H1 (cell line): Measurements from ENCODE around the gene RPUSD2. TPM values are rescaled to one million over a fixed set of nuclear protein-coding genes. Genes with fewer than 3 reads are reported as not detected.

ENCODE experiments used
- CTCF ChIA-PET: fragments of 300-600 bp; sonication (Branson Sonifier 250); formaldehyde crosslinking; loops from one replicate; lab custom pipeline; 2021; ENCODE audit not compliant: partially characterized antibody; lab: Charles Lee
- POLR2A ChIA-PET: fragments of 300-600 bp; sonication (Branson Sonifier 250); formaldehyde crosslinking; loops from one replicate; lab custom pipeline; 2021; ENCODE audit warnings: inconsistent platforms; ENCODE audit not compliant: partially characterized antibody; lab: Charles Lee
- DNase-seq, 2 experiments: peaks; one replicate each; pipeline versions ENCODE4 v3.0.0 to v3.0.0-alpha.2; 2010 to 2022; ENCODE audit warnings: low spot score in 2 of 2, low read depth in 1 of 2, mixed read lengths in 1 of 2
- FAIRE-seq: peaks from 2 replicates; lab custom pipeline; 2011; peaks lifted over from hg19 to GRCh38; lab: Jason Lieb, UNC
- H2AFZ ChIP-seq: 2 replicates; pipeline ENCODE4 v1.8.1; 2012; ENCODE audit warnings: low read length, inconsistent platforms
- H2AK5ac ChIP-seq: 2 replicates; pipeline ENCODE4 v1.6.1; 2013; ENCODE audit warnings: low read depth, low read length
- H2BK120ac ChIP-seq: replicated peaks from 2 replicates; pipeline ENCODE3; 2013; ENCODE audit warnings: low read depth, low read length, inconsistent platforms
- H2BK12ac ChIP-seq: 2 replicates; pipeline ENCODE4 v1.6.1; 2013; ENCODE audit warnings: low read depth, low read length
- H2BK15ac ChIP-seq: 2 replicates; pipeline ENCODE4 v1.6.1; 2013; ENCODE audit warnings: low read length
- H2BK20ac ChIP-seq: 2 replicates; pipeline ENCODE4 v1.6.1; 2013; ENCODE audit warnings: low read length
- H2BK5ac ChIP-seq: 2 replicates; pipeline ENCODE4 v1.6.1; 2013; ENCODE audit warnings: low read depth, low read length
- H3K14ac ChIP-seq: 2 replicates; pipeline ENCODE4 v1.6.1; 2013; ENCODE audit warnings: inconsistent platforms; ENCODE audit not compliant: insufficient read length
- H3K18ac ChIP-seq: 2 replicates; pipeline ENCODE4 v1.6.1; 2013; ENCODE audit warnings: low read length; ENCODE audit errors: extremely low read depth
- H3K23ac ChIP-seq: 2 replicates; pipeline ENCODE4 v1.6.1; 2013; ENCODE audit warnings: inconsistent platforms; ENCODE audit not compliant: insufficient read length
- H3K23me2 ChIP-seq: 2 replicates; pipeline ENCODE4 v1.6.1; 2013; ENCODE audit warnings: low read depth, low read length
- H3K27ac ChIP-seq: 2 replicates; pipeline ENCODE4 v1.6.1; 2011; ENCODE audit warnings: low read depth, low read length, inconsistent platforms
- H3K27me3 ChIP-seq, 4 experiments: replicated peaks in 1 of 4; 1 replicate in 1 of 4; 2 replicates in 3 of 4; pipeline versions ENCODE4 v1.6.1 to v1.8.1; 2011 to 2013; ENCODE audit warnings: low read length in 3 of 4, mild to moderate bottlenecking in 3 of 4, inconsistent platforms in 2 of 4, mixed read lengths in 2 of 4, moderate library complexity in 1 of 4; ENCODE audit not compliant: control insufficient read depth in 3 of 4, insufficient read depth in 3 of 4; ENCODE audit errors: extremely low read depth in 1 of 4
- H3K36me3 ChIP-seq, 4 experiments: 2 replicates each; pipeline versions ENCODE4 v1.6.1 to v1.8.1; 2011 to 2013; ENCODE audit warnings: mild to moderate bottlenecking in 4 of 4, low read length in 3 of 4, moderate library complexity in 2 of 4, control low read depth in 1 of 4, inconsistent platforms in 1 of 4; ENCODE audit not compliant: insufficient read depth in 4 of 4, control insufficient read depth in 2 of 4
- H3K4ac ChIP-seq: replicated peaks from 2 replicates; pipeline ENCODE3; 2013; ENCODE audit warnings: low read length, low read depth, mixed read lengths, inconsistent platforms; ENCODE audit not compliant: insufficient read length
- H3K4me1 ChIP-seq, 4 experiments: replicated peaks in 1 of 4; 1 replicate in 1 of 4; 2 replicates in 3 of 4; pipeline versions ENCODE4 v1.6.1 to v1.8.1; 2011 to 2013; ENCODE audit warnings: low read length in 3 of 4, inconsistent platforms in 2 of 4, mixed read lengths in 1 of 4; ENCODE audit not compliant: insufficient read depth in 4 of 4, control insufficient read depth in 3 of 4
- H3K4me2 ChIP-seq, 2 experiments: 2 replicates each; pipeline versions ENCODE4 v1.6.1 to v1.8.1; 2011 to 2013; ENCODE audit warnings: low read depth in 2 of 2, low read length in 2 of 2, control low read depth in 1 of 2, inconsistent platforms in 1 of 2, mild to moderate bottlenecking in 1 of 2; ENCODE audit not compliant: insufficient read depth in 1 of 2
- H3K4me3 ChIP-seq, 4 experiments: fragments of 200-600, 300-600 bp in 1 of 4; sonication (generic), shearing (Covaris generic), sonication (Bioruptor Twin) in 1 of 4; 2 replicates each; pipeline versions ENCODE4 v1.5.1 to v1.8.1; 2011 to 2016; ENCODE audit warnings: low read length in 4 of 4, low read depth in 3 of 4, control low read depth in 2 of 4, inconsistent platforms in 2 of 4, mild to moderate bottlenecking in 2 of 4, mixed read lengths in 1 of 4, moderate library complexity in 1 of 4; ENCODE audit not compliant: insufficient read depth in 2 of 4; ENCODE audit errors: extremely low read depth in 1 of 4
- H3K56ac ChIP-seq: replicated peaks from 2 replicates; pipeline ENCODE3; 2013; ENCODE audit warnings: low read depth, mild to moderate bottlenecking, mixed read lengths, low read length, inconsistent platforms; ENCODE audit not compliant: insufficient read length
- H3K79me1 ChIP-seq: 2 replicates; pipeline ENCODE4 v1.6.1; 2013; ENCODE audit warnings: low read depth, low read length, control low read depth
- H3K79me2 ChIP-seq, 2 experiments: 2 replicates each; pipeline versions ENCODE4 v1.6.1 to v1.8.1; 2012 to 2013; ENCODE audit warnings: low read length in 2 of 2, mild to moderate bottlenecking in 2 of 2, inconsistent platforms in 1 of 2; ENCODE audit not compliant: insufficient read depth in 2 of 2, control insufficient read depth in 1 of 2
- H3K9ac ChIP-seq, 4 experiments: replicated peaks in 1 of 4; 1 replicate in 1 of 4; 2 replicates in 3 of 4; pipeline versions ENCODE4 v1.6.1 to v1.8.1; 2011 to 2013; ENCODE audit warnings: low read depth in 3 of 4, low read length in 3 of 4, control low read depth in 2 of 4, mild to moderate bottlenecking in 2 of 4, moderate library complexity in 2 of 4, inconsistent platforms in 1 of 4; ENCODE audit errors: extremely low read depth in 1 of 4
- H3K9me3 ChIP-seq, 2 experiments: 2 replicates each; pipeline versions ENCODE4 v1.6.1 to v1.8.1; 2012 to 2013; ENCODE audit warnings: mild to moderate bottlenecking in 2 of 2, moderate library complexity in 2 of 2, control low read depth in 1 of 2, inconsistent platforms in 1 of 2, low read depth in 1 of 2, low read length in 1 of 2, mixed read lengths in 1 of 2; ENCODE audit not compliant: insufficient read depth in 2 of 2
- H4K20me1 ChIP-seq, 2 experiments: replicated peaks in 1 of 2; 2 replicates each; pipeline versions ENCODE3 to v1.8.1; 2011 to 2013; ENCODE audit warnings: inconsistent platforms in 2 of 2, low read length in 2 of 2, mild to moderate bottlenecking in 1 of 2; ENCODE audit not compliant: insufficient read depth in 2 of 2, control insufficient read depth in 1 of 2
- H4K5ac ChIP-seq: 2 replicates; pipeline ENCODE4 v1.6.1; 2013; ENCODE audit warnings: low read length, low read depth, mixed read lengths, inconsistent platforms; ENCODE audit not compliant: insufficient read length
- H4K8ac ChIP-seq: 2 replicates; pipeline ENCODE4 v1.8.0; 2013; ENCODE audit warnings: mild to moderate bottlenecking, moderate library complexity, low read length, inconsistent platforms; ENCODE audit not compliant: insufficient read depth; ENCODE audit errors: extremely low read depth
- H4K91ac ChIP-seq: replicated peaks from 2 replicates; pipeline ENCODE3; 2013; ENCODE audit warnings: low read length, mixed read lengths, inconsistent platforms; ENCODE audit not compliant: insufficient read length
- CBX5 ChIP-seq: fragments of 300-800, 300-1000 bp; sonication (generic); IDR thresholded peaks from 2 replicates; pipeline ENCODE4 v1.7.1; 2016; ENCODE audit warnings: antibody characterized with exemption, low read length, low read depth
- EGR1 ChIP-seq: IDR thresholded peaks from 2 replicates; pipeline ENCODE4 v1.6.1; 2011; ENCODE audit warnings: low read depth, low read length, borderline replicate concordance
- JUND ChIP-seq: IDR thresholded peaks from 2 replicates; pipeline ENCODE4 v1.6.1; 2011; ENCODE audit warnings: mild to moderate bottlenecking, improper control_type of control experiment, low read length
- SUZ12 ChIP-seq: fragments of 200-600 bp; sonication (generic); IDR thresholded peaks from 2 replicates; pipeline ENCODE4 v1.6.1; 2012; ENCODE audit warnings: mild to moderate bottlenecking, inconsistent platforms, low read length, moderate library complexity, mixed read lengths
- YY1 ChIP-seq: IDR thresholded peaks from 2 replicates; pipeline ENCODE4 v1.6.1; 2011; ENCODE audit warnings: low read depth, mild to moderate bottlenecking, low read length
- WGBS, 2 experiments: shearing (Covaris generic) in 1 of 2; methylation state at CpG; one replicate each; pipeline versions ENCODE4 v1.1.6 to v1.1.7; 2013 to 2015; ENCODE audit warnings: low lambda C conversion rate in 2 of 2, mixed read lengths in 2 of 2, inconsistent platforms in 1 of 2, low coverage in 1 of 2, missing lambda C conversion rate in 1 of 2; ENCODE audit not compliant: insufficient replicate concordance in 2 of 2, insufficient coverage in 1 of 2, insufficient read length in 1 of 2; ENCODE audit errors: extremely low coverage in 1 of 2, missing lambda C conversion rate in 1 of 2; 5-methylcytosine and 5-hydroxymethylcytosine counted together
- polyA plus RNA-seq, 7 experiments: library from polyadenylated mRNA; depleted of rRNA in 3 of 7; stranded (reverse) in 5 of 7; unstranded in 2 of 7; fragments of >200 nt in 5 of 7; fragments of 200-250 nt in 2 of 7; gene quantifications; 1 replicate in 5 of 7; 2 replicates in 1 of 7; 4 replicates in 1 of 7; pipeline versions ENCODE4 v1.2.1 to v1.2.3, GENCODE V29; 2011 to 2013; ENCODE audit warnings: missing spikeins in 2 of 7, mixed read lengths in 2 of 7
- total RNA-seq: library from RNA; stranded (reverse); fragmentation: NEBNext Ultra II Directional; extraction: Animal tissue kit (Norgen Biotek cat#: 25700); gene quantifications from 2 replicates; pipeline ENCODE4 v1.2.1, GENCODE V29; 2021
- TF ChIP-seq, protein P1 (sequence below), 3 experiments: IDR thresholded peaks; 1 replicate in 2 of 3; 2 replicates in 1 of 3; pipeline versions ENCODE4 v1.5.1 to v1.6.1; 2011; ENCODE audit warnings: low read length in 3 of 3, mild to moderate bottlenecking in 3 of 3, inconsistent platforms in 2 of 3, low read depth in 1 of 3, moderate library complexity in 1 of 3; ENCODE audit not compliant: insufficient read depth in 1 of 3; ENCODE audit errors: control extremely low read depth in 1 of 3

The RPUSD2 gene
- total and polyA plus RNA-seq, 2 of the 8 experiments (the other 6 are each of a cell fraction or from before 2014, with no cell fraction given) = 14.5 to 28.5 TPM

DNA sequence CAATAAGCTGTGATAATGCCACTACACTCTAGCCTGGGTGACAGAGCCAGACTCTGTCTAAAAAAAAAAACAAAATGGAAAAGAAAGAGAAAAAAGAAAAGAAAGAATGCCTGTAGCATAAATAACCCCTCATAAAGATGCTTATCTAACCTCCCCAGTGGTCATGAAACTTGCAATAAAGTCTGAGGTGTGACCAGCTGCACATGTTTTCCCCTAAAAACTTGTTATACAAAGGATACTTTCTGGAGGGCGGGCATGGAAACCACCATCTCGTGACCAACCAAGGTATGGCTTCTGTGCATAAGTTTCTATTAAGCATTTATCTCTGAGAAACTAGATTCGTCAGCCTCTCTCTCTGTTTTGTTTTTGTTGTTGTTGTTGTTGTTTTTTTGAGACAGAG, 26.0 kb upstream of the RPUSD2 start:
- Histone ChIP-seq H2BK120ac (no peak overlapping the region), H3K4me1 (no peaks in the 10 kb centered on the region), H3K79me2 (no peaks in the 10 kb centered on the region), H2AFZ (no peak overlapping the region), H3K18ac (no peak overlapping the region), H3K9me3 (no peaks in the 10 kb centered on the region), H4K91ac (no peak overlapping the region), H3K14ac (no peak overlapping the region), H2BK20ac (no peak overlapping the region), H3K23ac (no peak overlapping the region), H2AK5ac (no peak overlapping the region), H3K4me2 (no peak overlapping the region), H3K36me3 (no peaks in the 10 kb centered on the region), H4K8ac (no peak overlapping the region), H3K27me3 (no peaks in the 10 kb centered on the region), H3K4me3 (no peak overlapping the region), H3K27ac (no peak overlapping the region), H2BK15ac (no peak overlapping the region), H4K20me1 (no peaks in the 10 kb centered on the region), H3K56ac (no peak overlapping the region), H2BK5ac (no peak overlapping the region), H3K4ac (no peak overlapping the region), H3K79me1 (no peaks in the 10 kb centered on the region; the same call in 1 of the 2 replicates), H3K9ac (no peak overlapping the region), H4K5ac (no peak overlapping the region), H2BK12ac (no peak overlapping the region), H3K23me2 (no peaks in the 10 kb centered on the region)
- no peak for FAIRE-seq
- CTCF ChIA-PET = no interaction called here
- WGBS, 2 experiments = 92% methylated on average over 3 of the region's 3 CpGs; no CpG with 5 or more reads in 1 of the 2 experiments
- POLR2A ChIA-PET = no interaction called here
- TF ChIP-seq CBX5 (no peak), EGR1 (no peak), YY1 (no peak), SUZ12 (no peak), JUND (no peak)
- TF ChIP-seq, protein P1, sequence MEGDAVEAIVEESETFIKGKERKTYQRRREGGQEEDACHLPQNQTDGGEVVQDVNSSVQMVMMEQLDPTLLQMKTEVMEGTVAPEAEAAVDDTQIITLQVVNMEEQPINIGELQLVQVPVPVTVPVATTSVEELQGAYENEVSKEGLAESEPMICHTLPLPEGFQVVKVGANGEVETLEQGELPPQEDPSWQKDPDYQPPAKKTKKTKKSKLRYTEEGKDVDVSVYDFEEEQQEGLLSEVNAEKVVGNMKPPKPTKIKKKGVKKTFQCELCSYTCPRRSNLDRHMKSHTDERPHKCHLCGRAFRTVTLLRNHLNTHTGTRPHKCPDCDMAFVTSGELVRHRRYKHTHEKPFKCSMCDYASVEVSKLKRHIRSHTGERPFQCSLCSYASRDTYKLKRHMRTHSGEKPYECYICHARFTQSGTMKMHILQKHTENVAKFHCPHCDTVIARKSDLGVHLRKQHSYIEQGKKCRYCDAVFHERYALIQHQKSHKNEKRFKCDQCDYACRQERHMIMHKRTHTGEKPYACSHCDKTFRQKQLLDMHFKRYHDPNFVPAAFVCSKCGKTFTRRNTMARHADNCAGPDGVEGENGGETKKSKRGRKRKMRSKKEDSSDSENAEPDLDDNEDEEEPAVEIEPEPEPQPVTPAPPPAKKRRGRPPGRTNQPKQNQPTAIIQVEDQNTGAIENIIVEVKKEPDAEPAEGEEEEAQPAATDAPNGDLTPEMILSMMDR (IDR thresholded peaks at IDR 0.05; ENCODE audit: control extremely low read depth in 1 of 3, insufficient read depth in 1 of 3, low read depth in 1 of 3, low read length in 3 of 3) = no peak
- no peak for DNase-seq
